HCT116 (cell line): Measurements from ENCODE around the gene AMOTL1. TPM values are rescaled to one million over a fixed set of nuclear protein-coding genes. Genes with fewer than 3 reads are reported as not detected.

Experiments
- ATAC-seq: fragments of 200-7000 bp; cut with Tn5 transposase; 2 replicates; pipeline ENCODE4 v1.9.1; 2020; ENCODE audit warnings: mild to moderate bottlenecking, moderate library complexity
- BruUV-seq: library from RNA; stranded (reverse); fragments of 400-500 nt; replicated peaks from 2 replicates; lab custom pipeline; 2021; lab: Mats Ljungman, UMichigan
- CTCF ChIA-PET: fragments of 300-600 bp; sonication (Branson Sonifier 250); formaldehyde crosslinking; loops from one replicate; lab custom pipeline; 2021; ENCODE audit warnings: antibody characterized with exemption; lab: Charles Lee
- POLR2A ChIA-PET: fragments of 300-600, 350-600 bp; sonication (Branson Sonifier 250); formaldehyde crosslinking; loops from one replicate; lab custom pipeline; 2021; ENCODE audit warnings: antibody characterized with exemption; lab: Charles Lee
- RAD21 ChIA-PET, 2 experiments: fragments of 300-600 bp; sonication (Branson Sonifier 250); formaldehyde crosslinking; loops; one replicate each; lab custom pipeline; 2023; ENCODE audit warnings: low total read pairs in 2 of 2; ENCODE audit not compliant: uncharacterized antibody in 2 of 2, unreplicated experiment in 2 of 2, low non-redundant PET in 1 of 2; lab: Charles Lee
- DNase-seq: peaks from one replicate; pipeline ENCODE4 v3.0.0-alpha.2; 2010; ENCODE audit warnings: low read depth, low spot score
- H2AFZ ChIP-seq: fragments of 200-600 bp; shearing (Covaris generic), sonication (generic); 2 replicates; pipeline ENCODE4 v1.6.1; 2017; ENCODE audit warnings: low read depth, mixed run types, mixed read lengths, antibody characterized with exemption, low read length; ENCODE audit not compliant: poor library complexity, severe bottlenecking
- H3K27ac ChIP-seq: 2 replicates; pipeline ENCODE4 v1.5.1; 2012; ENCODE audit warnings: low read depth, low read length
- H3K27me3 ChIP-seq: fragments of 200-600 bp; sonication (generic); 2 replicates; pipeline ENCODE4 v1.6.1; 2016; ENCODE audit warnings: mixed run types, low read length, mixed read lengths; ENCODE audit not compliant: insufficient read depth
- H3K36me3 ChIP-seq, 2 experiments: fragments of 200-500 bp in 1 of 2; fragments of 200-600 bp in 1 of 2; sonication (Bioruptor generic) in 1 of 2; sonication (generic) in 1 of 2; 2 replicates each; pipeline versions ENCODE4 v1.5.1 to v1.6.1; 2014 to 2016; ENCODE audit warnings: low read length in 2 of 2, inconsistent platforms in 1 of 2, mixed read lengths in 1 of 2, mixed run types in 1 of 2; ENCODE audit not compliant: insufficient read depth in 2 of 2, control insufficient read depth in 1 of 2
- H3K4me1 ChIP-seq, 2 experiments: fragments of 200-600 bp in 1 of 2; sonication (generic) in 1 of 2; 2 replicates each; pipeline versions ENCODE4 v1.5.1 to v1.6.1; 2012 to 2017; ENCODE audit warnings: low read length in 2 of 2, inconsistent platforms in 1 of 2, mild to moderate bottlenecking in 1 of 2, mixed read lengths in 1 of 2, mixed run types in 1 of 2, moderate library complexity in 1 of 2; ENCODE audit not compliant: insufficient read depth in 2 of 2, control insufficient read depth in 1 of 2
- H3K4me2 ChIP-seq: fragments of 200-600 bp; sonication (generic); 2 replicates; pipeline ENCODE4 v1.6.1; 2017; ENCODE audit warnings: mixed run types, low read length, mixed read lengths
- H3K4me3 ChIP-seq, 2 experiments: fragments of 200-600 bp in 1 of 2; sonication (generic) in 1 of 2; replicated peaks in 1 of 2; 2 replicates each; pipeline ENCODE4 v1.5.1; 2011 to 2016; ENCODE audit warnings: low read length in 2 of 2, control low read depth in 1 of 2, low read depth in 1 of 2, mild to moderate bottlenecking in 1 of 2, mixed read lengths in 1 of 2, mixed run types in 1 of 2
- H3K79me2 ChIP-seq: fragments of 200-600 bp; sonication (generic); 2 replicates; pipeline ENCODE4 v1.6.1; 2017; ENCODE audit warnings: mild to moderate bottlenecking, mixed run types, low read length, moderate library complexity, mixed read lengths; ENCODE audit not compliant: insufficient read depth
- H3K9ac ChIP-seq: fragments of 200-600 bp; sonication (generic); 2 replicates; pipeline ENCODE4 v1.6.1; 2016; ENCODE audit warnings: low read length, mixed read lengths
- H3K9me2 ChIP-seq: fragments of 200-600 bp; sonication (generic), shearing (Covaris generic); 2 replicates; pipeline ENCODE4 v1.6.1; 2017; ENCODE audit warnings: mixed run types, mild to moderate bottlenecking, moderate library complexity; ENCODE audit not compliant: insufficient read depth
- H3K9me3 ChIP-seq, 2 experiments: fragments of 200-500 bp in 1 of 2; fragments of 200-600 bp in 1 of 2; sonication (Bioruptor generic) in 1 of 2; sonication (generic) in 1 of 2; 2 replicates each; pipeline ENCODE4 v1.6.1; 2014 to 2017; ENCODE audit warnings: low read length in 2 of 2, mixed read lengths in 2 of 2, inconsistent platforms in 1 of 2, low read depth in 1 of 2, mild to moderate bottlenecking in 1 of 2, mixed run types in 1 of 2, moderate library complexity in 1 of 2; ENCODE audit not compliant: control insufficient read depth in 1 of 2, insufficient read depth in 1 of 2
- H4K20me1 ChIP-seq: fragments of 200-600 bp; sonication (generic), shearing (Covaris generic); 2 replicates; pipeline ENCODE4 v1.6.1; 2017; ENCODE audit warnings: mixed run types, mild to moderate bottlenecking, moderate library complexity; ENCODE audit not compliant: insufficient read depth
- CEBPB ChIP-seq: IDR thresholded peaks from 2 replicates; pipeline ENCODE4 v1.6.1; 2012; ENCODE audit warnings: low read depth
- EGR1 ChIP-seq: IDR thresholded peaks from 2 replicates; pipeline ENCODE4 v1.6.1; 2012; ENCODE audit warnings: low read depth
- EZH2 ChIP-seq: fragments of 200-600 bp; sonication (generic); IDR thresholded peaks from 2 replicates; pipeline ENCODE4 v1.6.1; 2017; ENCODE audit warnings: antibody characterized with exemption, mixed run types
- FOSL1 ChIP-seq: IDR thresholded peaks from 2 replicates; pipeline ENCODE4 v1.6.1; 2012; ENCODE audit warnings: low read depth
- intact Hi-C: fragments of 100-400 bp; cut with micrococcal nuclease; formaldehyde crosslinking; loops from 2 replicates; pipeline ENCODE4 v1.10.0; 2022
- total RNA-seq: library from RNA; stranded (reverse); gene quantifications from one replicate; pipeline ENCODE4 v1.2.1, GENCODE V29; 2021; ENCODE audit not compliant: unreplicated experiment
- TF ChIP-seq, protein P1 (sequence below), 3 experiments: fragments of 200-600 bp in 1 of 3; sonication (generic) in 1 of 3; IDR thresholded peaks in 2 of 3; conservative IDR thresholded peaks in 1 of 3; 2 replicates each; pipeline ENCODE4 v1.5.1; 2012 to 2017; ENCODE audit warnings: low read depth in 2 of 3, low read length in 2 of 3, antibody characterized with exemption in 1 of 3, borderline replicate concordance in 1 of 3, control low read depth in 1 of 3, mild to moderate bottlenecking in 1 of 3, mixed read lengths in 1 of 3, mixed run types in 1 of 3, moderate library complexity in 1 of 3; ENCODE audit not compliant: insufficient read depth in 1 of 3

Gene AMOTL1
- total RNA-seq, 1 experiment from 2014 or later: 27.6 TPM

DNA sequence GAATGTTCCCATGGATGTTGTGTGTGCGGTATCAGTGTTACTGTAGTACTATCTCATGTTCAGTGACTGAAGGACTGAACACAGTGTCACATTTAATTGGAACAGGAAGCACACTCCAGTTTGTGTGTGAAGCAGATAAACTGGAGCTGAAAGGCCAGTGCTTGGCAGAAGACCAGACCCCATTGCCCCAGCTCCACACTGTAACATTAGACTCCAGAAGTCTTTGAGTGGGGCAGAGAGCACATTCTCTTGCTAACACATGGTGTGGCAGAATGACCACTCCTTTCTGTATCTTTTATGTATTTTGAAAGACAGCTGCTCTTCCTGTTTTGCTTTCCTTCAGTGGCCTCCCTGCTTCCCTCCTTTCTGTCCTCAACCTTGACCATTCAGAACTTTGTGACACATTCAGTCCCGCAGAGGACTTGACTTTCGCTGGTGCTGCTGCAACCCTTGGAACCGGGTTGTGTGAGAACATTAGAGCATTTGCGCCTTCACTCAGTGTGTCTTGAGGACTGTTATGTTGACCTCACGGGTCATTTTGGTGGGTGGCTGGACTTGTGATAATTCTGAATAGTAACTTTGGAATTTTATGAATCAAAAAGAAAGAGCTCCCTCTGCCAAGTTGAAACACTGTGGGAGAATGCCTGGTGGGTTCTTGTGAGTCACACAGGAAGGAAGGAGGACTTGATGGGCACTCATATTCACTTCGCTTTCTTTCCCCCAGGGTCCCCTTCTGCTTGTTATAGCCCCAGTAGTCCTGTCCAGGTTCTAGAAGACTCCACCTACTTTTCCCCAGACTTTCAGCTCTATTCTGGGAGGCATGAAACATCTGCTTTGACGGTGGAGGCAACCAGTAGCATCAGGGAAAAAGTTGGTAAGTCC is 26.4 kb downstream of the AMOTL1 start (continued):
- TF ChIP-seq, protein P1, sequence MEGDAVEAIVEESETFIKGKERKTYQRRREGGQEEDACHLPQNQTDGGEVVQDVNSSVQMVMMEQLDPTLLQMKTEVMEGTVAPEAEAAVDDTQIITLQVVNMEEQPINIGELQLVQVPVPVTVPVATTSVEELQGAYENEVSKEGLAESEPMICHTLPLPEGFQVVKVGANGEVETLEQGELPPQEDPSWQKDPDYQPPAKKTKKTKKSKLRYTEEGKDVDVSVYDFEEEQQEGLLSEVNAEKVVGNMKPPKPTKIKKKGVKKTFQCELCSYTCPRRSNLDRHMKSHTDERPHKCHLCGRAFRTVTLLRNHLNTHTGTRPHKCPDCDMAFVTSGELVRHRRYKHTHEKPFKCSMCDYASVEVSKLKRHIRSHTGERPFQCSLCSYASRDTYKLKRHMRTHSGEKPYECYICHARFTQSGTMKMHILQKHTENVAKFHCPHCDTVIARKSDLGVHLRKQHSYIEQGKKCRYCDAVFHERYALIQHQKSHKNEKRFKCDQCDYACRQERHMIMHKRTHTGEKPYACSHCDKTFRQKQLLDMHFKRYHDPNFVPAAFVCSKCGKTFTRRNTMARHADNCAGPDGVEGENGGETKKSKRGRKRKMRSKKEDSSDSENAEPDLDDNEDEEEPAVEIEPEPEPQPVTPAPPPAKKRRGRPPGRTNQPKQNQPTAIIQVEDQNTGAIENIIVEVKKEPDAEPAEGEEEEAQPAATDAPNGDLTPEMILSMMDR (IDR thresholded peaks at IDR 0.05 in 2 of 3, conservative IDR thresholded peaks at IDR 0.05 in 1 of 3; ENCODE audit: borderline replicate concordance in 1 of 3, insufficient read depth in 1 of 3, low read depth in 2 of 3, low read length in 2 of 3): no peak
- TF ChIP-seq EZH2: no peak
- TF ChIP-seq EGR1: peak; percentile 66

DNA sequence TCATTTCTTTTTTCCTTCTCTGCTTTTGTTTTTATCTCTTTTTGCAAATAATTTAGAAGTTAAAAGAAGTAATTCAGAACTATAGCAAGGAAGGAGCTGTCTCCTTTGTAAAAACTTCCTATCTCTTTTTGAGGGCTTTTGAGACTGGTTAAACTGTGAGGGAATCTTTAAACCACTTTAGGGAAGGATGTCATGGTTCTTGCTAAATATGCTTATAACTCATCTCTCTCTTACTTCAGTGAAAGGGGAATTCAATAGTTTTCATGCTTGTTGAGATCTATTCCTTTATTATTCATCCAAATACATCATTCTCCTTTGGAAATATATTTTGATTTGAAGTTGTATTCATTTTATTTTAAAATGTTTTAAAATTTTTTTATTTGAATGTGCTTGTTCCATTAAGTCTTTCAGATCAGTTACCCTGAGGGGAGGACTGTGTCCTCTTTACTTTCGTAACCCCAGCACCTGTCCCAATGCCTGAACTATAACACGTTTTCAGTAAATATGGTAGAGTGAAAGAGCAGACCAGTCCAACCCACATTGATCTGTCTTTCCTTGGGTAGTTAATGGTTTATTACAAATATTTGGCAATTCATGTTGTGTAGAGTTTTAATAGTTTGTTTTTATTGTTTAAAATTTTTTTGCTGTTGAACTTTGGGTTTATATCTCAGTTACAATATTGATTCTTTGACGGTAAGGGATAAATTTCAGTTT is 27.5 kb downstream of the AMOTL1 start:
- Histone ChIP-seq H2AFZ (no peak overlapping the region), H4K20me1 (no peaks in the 10 kb centered on the region), H3K27me3 (no peaks in the 10 kb centered on the region), H3K4me3 (peak overlapping the region in 1 of 2 experiments; percentile 37; a peak in 1 of 4 replicates), H3K9ac (peak overlapping the region; percentile 38; the same call in 1 of the 2 replicates), H3K4me2 (peak overlapping the region; percentile 71), H3K27ac (peak overlapping the region; percentile 58; the same call in 1 of the 2 replicates), H3K4me1 (peaks cover 57 to 70% of the 10 kb centered on the region in 2 experiments), H3K9me3 (no peaks in the 10 kb centered on the region), H3K36me3 (0 out of 4 replicates have a peak, but pooled peaks cover 0 to 2% of the 10 kb centered on the region in 2 experiments), H3K79me2 (peaks cover 54% of the 10 kb centered on the region), H3K9me2 (no peaks in the 10 kb centered on the region)
- ChIA-PET RAD21 (no interaction called here), POLR2A (no interaction called here), CTCF (interaction anchor here (1.7 kb wide), 1 partner anchor 9 kb away, joined by 6 read pairs; no protein-coding TSS in a partner anchor)
- no peak for ATAC-seq
- intact Hi-C loops: no loop called here
- BruUV-seq: TSS peak; percentile 29
- DNase-seq: no peak
- TF ChIP-seq FOSL1: no peak
- TF ChIP-seq CEBPB: no peak
